ENCODE data around the gene FAM3D.

Gene FAM3D

DNA sequence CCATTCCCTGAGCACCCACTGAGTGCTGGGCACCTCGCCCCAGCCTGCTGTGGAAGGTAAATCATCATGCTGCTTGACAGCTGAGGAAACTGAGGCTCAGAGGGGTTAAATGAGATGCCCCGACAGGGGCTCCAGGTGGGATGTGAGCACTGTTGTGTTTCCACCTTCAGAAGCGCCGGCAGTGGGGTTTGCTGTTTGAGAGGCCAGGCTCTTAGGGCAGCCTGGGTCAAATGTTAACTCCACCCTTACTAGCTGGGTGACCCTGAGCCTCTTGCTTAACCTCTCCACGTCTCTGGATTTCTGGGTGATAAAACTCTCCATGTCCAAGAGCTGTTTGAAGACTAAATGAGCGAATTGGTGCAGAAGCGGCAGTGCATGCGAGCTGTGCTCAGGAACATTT is 43.1 kb downstream of the FAM3D start:
- Histone ChIP-seq H2AFZ (ENCODE audit: low read depth, low read length) (no peak overlapping the region), H3K4ac (ENCODE audit: low read depth in 1 of 2, low read length in 2 of 2) (no peak overlapping the region), H2BK15ac (ENCODE audit: low read depth, poor library complexity, severe bottlenecking) (no peak overlapping the region), H2BK120ac (ENCODE audit: low read depth, low read length) (no peak overlapping the region), H3K27me3 (ENCODE audit: control insufficient read depth in 1 of 2, insufficient read depth in 1 of 2, low read length in 2 of 2) (peaks cover 0 to 8% of the 10 kb centered on the region in 2 experiments), H2BK5ac (ENCODE audit: low read depth, low read length, poor library complexity, severe bottlenecking) (no peak overlapping the region), H3K9ac (ENCODE audit: low read length) (no peak overlapping the region), H3K79me1 (replicated peaks; ENCODE audit: low read length, poor library complexity, severe bottlenecking) (no peaks in the 10 kb centered on the region), H3K9me3 (ENCODE audit: control insufficient read depth, low read length) (no peaks in the 10 kb centered on the region), H3K18ac (ENCODE audit: low read depth in 1 of 2, low read length in 2 of 2) (no peak overlapping the region), H3K14ac (ENCODE audit: low read length in 2 of 2) (no peak overlapping the region), H3K23ac (ENCODE audit: low read length in 2 of 2) (no peak overlapping the region), H3K4me3 (ENCODE audit: insufficient read depth in 1 of 2, low read depth in 1 of 2, low read length in 2 of 2) (no peak overlapping the region), H3K27ac (ENCODE audit: low read length, poor library complexity, severe bottlenecking) (no peak overlapping the region), H2BK12ac (ENCODE audit: low read length in 2 of 2) (no peak overlapping the region), H2AK5ac (ENCODE audit: low read length, severe bottlenecking) (no peak overlapping the region), H3K4me2 (ENCODE audit: low read length, poor library complexity, severe bottlenecking) (no peak overlapping the region), H4K8ac (ENCODE audit: low read length) (no peak overlapping the region), H3K4me1 (ENCODE audit: control insufficient read depth, insufficient read depth, low read depth, low read length) (peaks cover 4% of the 10 kb centered on the region), H4K91ac (ENCODE audit: low read length) (no peak overlapping the region), H3K36me3 (ENCODE audit: control insufficient read depth in 1 of 2, insufficient read depth in 2 of 2, low read depth in 1 of 2, low read length in 2 of 2) (no peaks in the 10 kb centered on the region)
- DNase-seq: no peak
- WGBS: 81% methylated on average over 7 of the region's 8 CpGs

DNA sequence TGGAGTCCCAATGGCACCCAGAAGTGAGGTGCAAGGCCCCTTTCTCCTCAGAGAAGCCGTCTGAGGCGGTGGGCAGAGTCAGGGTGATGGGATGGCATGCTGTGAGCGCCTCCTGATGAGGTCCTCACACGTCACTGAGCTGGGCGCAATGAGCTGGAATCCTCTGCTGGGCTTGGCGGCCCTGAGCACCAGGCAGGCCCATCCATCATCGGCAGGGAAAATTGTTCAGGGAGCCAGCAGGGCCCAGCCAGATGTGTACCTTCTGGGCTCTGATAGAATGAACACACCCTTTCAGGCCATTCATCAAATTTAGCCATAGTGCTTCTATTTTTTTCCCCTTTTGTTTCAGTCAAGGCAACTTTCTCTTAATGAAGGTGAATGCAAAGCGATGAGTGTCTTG is 43.7 kb downstream of the FAM3D start:
- Histone ChIP-seq H2BK12ac (ENCODE audit: low read length in 2 of 2) (no peak overlapping the region), H3K9ac (ENCODE audit: low read length) (no peak overlapping the region), H3K23ac (ENCODE audit: low read length in 2 of 2) (no peak overlapping the region), H3K14ac (ENCODE audit: low read length in 2 of 2) (no peak overlapping the region), H2AFZ (ENCODE audit: low read depth, low read length) (no peak overlapping the region), H3K4ac (ENCODE audit: low read depth in 1 of 2, low read length in 2 of 2) (no peak overlapping the region), H3K27ac (ENCODE audit: low read length, poor library complexity, severe bottlenecking) (no peak overlapping the region), H3K36me3 (ENCODE audit: control insufficient read depth in 1 of 2, insufficient read depth in 2 of 2, low read depth in 1 of 2, low read length in 2 of 2) (no peaks in the 10 kb centered on the region), H2BK5ac (ENCODE audit: low read depth, low read length, poor library complexity, severe bottlenecking) (no peak overlapping the region), H3K4me2 (ENCODE audit: low read length, poor library complexity, severe bottlenecking) (no peak overlapping the region), H3K9me3 (ENCODE audit: control insufficient read depth, low read length) (no peaks in the 10 kb centered on the region), H3K4me3 (ENCODE audit: insufficient read depth in 1 of 2, low read depth in 1 of 2, low read length in 2 of 2) (no peak overlapping the region), H4K8ac (ENCODE audit: low read length) (no peak overlapping the region), H4K91ac (ENCODE audit: low read length) (no peak overlapping the region), H2BK15ac (ENCODE audit: low read depth, poor library complexity, severe bottlenecking) (no peak overlapping the region), H2BK120ac (ENCODE audit: low read depth, low read length) (no peak overlapping the region), H3K27me3 (ENCODE audit: control insufficient read depth in 1 of 2, insufficient read depth in 1 of 2, low read length in 2 of 2) (peaks cover 0 to 8% of the 10 kb centered on the region in 2 experiments), H2AK5ac (ENCODE audit: low read length, severe bottlenecking) (no peak overlapping the region), H3K4me1 (ENCODE audit: control insufficient read depth, insufficient read depth, low read depth, low read length) (peaks cover 4% of the 10 kb centered on the region), H3K79me1 (replicated peaks; ENCODE audit: low read length, poor library complexity, severe bottlenecking) (no peaks in the 10 kb centered on the region), H3K18ac (ENCODE audit: low read depth in 1 of 2, low read length in 2 of 2) (no peak overlapping the region)
- DNase-seq: no peak
- 84% methylated on average over 8 of the region's 8 CpGs for WGBS

GRCh38 chr3:58622436-58622835 is 44.1 kb downstream of the FAM3D start:
- H3K14ac ChIP-seq (ENCODE audit: low read length in 2 of 2): no peak overlapping the region
- no peak overlapping the region for H2BK12ac ChIP-seq (ENCODE audit: low read length in 2 of 2)
- no peak overlapping the region for H3K4ac ChIP-seq (ENCODE audit: low read depth in 1 of 2, low read length in 2 of 2)
- H3K27ac ChIP-seq (ENCODE audit: low read length, poor library complexity, severe bottlenecking): no peak overlapping the region
- peaks cover 0 to 8% of the 10 kb centered on the region in 2 experiments for H3K27me3 ChIP-seq (ENCODE audit: control insufficient read depth in 1 of 2, insufficient read depth in 1 of 2, low read length in 2 of 2)
- H3K36me3 ChIP-seq (ENCODE audit: control insufficient read depth in 1 of 2, insufficient read depth in 2 of 2, low read depth in 1 of 2, low read length in 2 of 2): no peaks in the 10 kb centered on the region
- no peak overlapping the region for H3K23ac ChIP-seq (ENCODE audit: low read length in 2 of 2)
- H4K8ac ChIP-seq (ENCODE audit: low read length): no peak overlapping the region
- no peak overlapping the region for H3K18ac ChIP-seq (ENCODE audit: low read depth in 1 of 2, low read length in 2 of 2)
- H3K9me3 ChIP-seq (ENCODE audit: control insufficient read depth, low read length): no peaks in the 10 kb centered on the region
- H3K4me2 ChIP-seq (ENCODE audit: low read length, poor library complexity, severe bottlenecking): no peak overlapping the region
- H3K4me3 ChIP-seq (ENCODE audit: insufficient read depth in 1 of 2, low read depth in 1 of 2, low read length in 2 of 2): no peak overlapping the region
- H2BK15ac ChIP-seq (ENCODE audit: low read depth, poor library complexity, severe bottlenecking): no peak overlapping the region
- no peaks in the 10 kb centered on the region for H3K79me1 ChIP-seq (replicated peaks; ENCODE audit: low read length, poor library complexity, severe bottlenecking)
- peaks cover 4% of the 10 kb centered on the region for H3K4me1 ChIP-seq (ENCODE audit: control insufficient read depth, insufficient read depth, low read depth, low read length)
- H2BK120ac ChIP-seq (ENCODE audit: low read depth, low read length): no peak overlapping the region
- DNase-seq: no peak
- no peak overlapping the region for H2AFZ ChIP-seq (ENCODE audit: low read depth, low read length)
- H4K91ac ChIP-seq (ENCODE audit: low read length): no peak overlapping the region
- no peak overlapping the region for H2BK5ac ChIP-seq (ENCODE audit: low read depth, low read length, poor library complexity, severe bottlenecking)
- H2AK5ac ChIP-seq (ENCODE audit: low read length, severe bottlenecking): no peak overlapping the region
- WGBS: 90% methylated on average over 4 of the region's 4 CpGs
- no peak overlapping the region for H3K9ac ChIP-seq (ENCODE audit: low read length)

GRCh38 chr3:58621086-58621830 is 45.3 kb downstream of the FAM3D start:
- Histone ChIP-seq H3K4me1 (ENCODE audit: control insufficient read depth, insufficient read depth, low read depth, low read length) (peaks cover 1% of the 10 kb centered on the region), H2BK15ac (ENCODE audit: low read depth, poor library complexity, severe bottlenecking) (no peak overlapping the region), H3K4ac (ENCODE audit: low read depth in 1 of 2, low read length in 2 of 2) (no peak overlapping the region), H3K9ac (ENCODE audit: low read length) (no peak overlapping the region), H3K4me2 (ENCODE audit: low read length, poor library complexity, severe bottlenecking) (no peak overlapping the region), H3K27ac (ENCODE audit: low read length, poor library complexity, severe bottlenecking) (no peak overlapping the region), H3K23ac (ENCODE audit: low read length in 2 of 2) (no peak overlapping the region), H2AK5ac (ENCODE audit: low read length, severe bottlenecking) (no peak overlapping the region), H2BK5ac (ENCODE audit: low read depth, low read length, poor library complexity, severe bottlenecking) (no peak overlapping the region), H4K8ac (ENCODE audit: low read length) (no peak overlapping the region), H3K36me3 (ENCODE audit: control insufficient read depth in 1 of 2, insufficient read depth in 2 of 2, low read depth in 1 of 2, low read length in 2 of 2) (no peaks in the 10 kb centered on the region), H3K4me3 (ENCODE audit: insufficient read depth in 1 of 2, low read depth in 1 of 2, low read length in 2 of 2) (no peak overlapping the region), H2BK12ac (ENCODE audit: low read length in 2 of 2) (peak overlapping the region in 1 of 2 experiments; percentile 55), H3K79me1 (replicated peaks; ENCODE audit: low read length, poor library complexity, severe bottlenecking) (no peaks in the 10 kb centered on the region), H3K14ac (ENCODE audit: low read length in 2 of 2) (peak overlapping the region in 1 of 2 experiments; percentile 95), H3K9me3 (ENCODE audit: control insufficient read depth, low read length) (no peaks in the 10 kb centered on the region), H4K91ac (ENCODE audit: low read length) (peak overlapping the region; percentile 58), H3K27me3 (ENCODE audit: control insufficient read depth in 1 of 2, insufficient read depth in 1 of 2, low read length in 2 of 2) (peaks cover 0 to 8% of the 10 kb centered on the region in 2 experiments), H3K18ac (ENCODE audit: low read depth in 1 of 2, low read length in 2 of 2) (no peak overlapping the region), H2BK120ac (ENCODE audit: low read depth, low read length) (no peak overlapping the region), H2AFZ (ENCODE audit: low read depth, low read length) (no peak overlapping the region)
- DNase-seq: no peak
- 78% methylated on average over 6 of the region's 6 CpGs for WGBS

All from mesenchymal stem cell (in vitro differentiated cells and primary cell).